ENCODE measurements around the gene NR2F2. TPM values are rescaled to one million over a fixed set of nuclear protein-coding genes. Genes with fewer than 3 reads are reported as not detected.
A peak's percentile ranks its signal among the peaks of the same experiment; 100 is the strongest.

Gene NR2F2
- total RNA-seq, 1 donor from 2014 or later, result 135 TPM

GRCh38 chr15:96325541-96326327 lies 4.8 kb upstream of the NR2F2 start:
- TF ChIP-seq CTCF (conservative IDR thresholded peaks at IDR 0.05), result no peak
- Mint-ChIP-seq H3K27ac (peak overlapping the region; percentile 98), H3K4me3 (peak overlapping the region; percentile 96), H3K4me1 (ENCODE audit: unreplicated experiment) (peaks cover 42% of the 10 kb centered on the region), H3K36me3 (peaks cover 3% of the 10 kb centered on the region), H3K27me3 (peaks cover 34% of the 10 kb centered on the region), H3K9me3 (no peaks in the 10 kb centered on the region)
- no peak for DNase-seq (ENCODE audit: extremely low spot score, unreplicated experiment)

DNA sequence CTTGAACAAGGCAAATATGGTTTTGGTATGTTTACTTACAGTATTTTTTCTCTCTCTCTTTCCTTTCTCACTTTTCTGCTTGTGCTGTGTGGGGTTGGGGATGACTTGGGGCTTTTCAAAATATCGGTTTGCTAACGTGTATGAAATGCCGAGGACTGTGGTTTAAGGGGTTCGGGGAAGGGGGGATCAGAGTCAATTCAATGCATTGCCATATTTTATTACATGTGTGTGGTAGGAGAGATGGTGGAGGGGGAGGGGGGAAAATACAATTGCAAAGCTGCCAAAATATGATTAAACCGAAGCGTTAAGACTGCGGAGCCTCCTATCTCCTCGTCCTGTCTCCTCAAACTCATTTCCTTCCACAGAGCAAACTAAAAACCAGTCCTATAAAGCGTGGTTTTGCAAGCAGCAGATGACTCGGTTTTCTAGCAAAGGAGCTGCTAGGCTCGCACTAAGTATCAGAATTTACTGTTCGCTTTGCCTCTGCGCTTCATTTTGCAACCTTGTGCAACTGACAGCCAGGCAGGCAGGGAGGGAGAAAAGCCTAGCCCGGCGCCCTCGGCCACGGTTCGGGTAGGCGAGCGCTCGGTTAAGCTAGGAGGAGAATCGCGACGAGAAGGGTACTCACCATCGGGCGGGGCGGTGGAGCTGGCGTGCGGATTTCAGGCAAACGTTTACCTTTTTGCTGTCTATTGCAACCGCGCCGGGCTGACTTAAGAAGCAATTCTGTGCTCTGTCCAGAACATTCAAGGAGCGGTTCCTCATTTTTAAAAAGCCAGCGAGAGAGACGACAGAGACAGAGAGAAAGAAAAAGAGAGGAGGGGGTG lies 4.0 kb upstream of the NR2F2 start:
- no peaks in the 10 kb centered on the region for H3K9me3 Mint-ChIP-seq
- H3K27me3 Mint-ChIP-seq, result peaks cover 33% of the 10 kb centered on the region
- no peak for DNase-seq (ENCODE audit: extremely low spot score, unreplicated experiment)
- peaks cover 4% of the 10 kb centered on the region for H3K36me3 Mint-ChIP-seq
- peak overlapping the region; percentile 96 for H3K4me3 Mint-ChIP-seq
- no peak for TF ChIP-seq CTCF (conservative IDR thresholded peaks at IDR 0.05)
- peak overlapping the region; percentile 98 for H3K27ac Mint-ChIP-seq
- peaks cover 42% of the 10 kb centered on the region for H3K4me1 Mint-ChIP-seq (ENCODE audit: unreplicated experiment)

DNA sequence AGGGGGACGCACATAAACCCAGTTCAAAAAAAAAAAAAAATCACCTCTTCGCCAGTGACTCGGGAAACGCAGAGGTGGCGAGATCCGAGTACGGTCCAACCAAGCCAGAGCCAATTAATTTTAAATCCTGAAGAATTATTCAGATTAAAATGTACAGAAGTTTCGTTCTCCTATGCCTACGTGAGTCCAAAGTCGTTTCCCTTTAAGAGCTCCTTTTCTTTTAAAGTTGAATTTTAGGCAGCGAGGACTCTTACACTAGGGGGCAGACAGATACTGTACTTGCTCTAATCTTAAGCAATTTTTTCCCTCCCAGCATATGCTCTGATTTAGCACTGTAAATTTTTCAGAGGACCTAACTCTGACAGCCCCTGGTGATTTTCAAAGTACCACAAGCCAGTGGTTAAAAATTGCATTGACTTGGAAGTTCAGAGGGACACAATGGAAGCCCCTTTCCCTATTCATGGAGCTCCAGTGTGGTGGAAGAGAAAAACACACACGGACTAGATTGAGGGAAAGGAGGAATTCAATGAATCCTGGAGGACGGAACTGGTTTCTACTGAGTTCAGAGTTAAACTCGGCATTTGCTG lies 3.3 kb upstream of the NR2F2 start:
- peak overlapping the region; percentile 96 for H3K4me3 Mint-ChIP-seq
- peaks cover 6% of the 10 kb centered on the region for H3K36me3 Mint-ChIP-seq
- TF ChIP-seq CTCF (conservative IDR thresholded peaks at IDR 0.05), result peak; percentile 76
- peaks cover 32% of the 10 kb centered on the region for H3K27me3 Mint-ChIP-seq
- no peaks in the 10 kb centered on the region for H3K9me3 Mint-ChIP-seq
- no peak for DNase-seq (ENCODE audit: extremely low spot score, unreplicated experiment)
- peaks cover 40% of the 10 kb centered on the region for H3K4me1 Mint-ChIP-seq (ENCODE audit: unreplicated experiment)
- peak overlapping the region; percentile 98 for H3K27ac Mint-ChIP-seq

GRCh38 chr15:96328181-96328876 lies 2.2 kb upstream of the NR2F2 start:
- no peak for DNase-seq (ENCODE audit: extremely low spot score, unreplicated experiment)
- Mint-ChIP-seq H3K27me3 (peaks cover 31% of the 10 kb centered on the region), H3K27ac (peak overlapping the region; percentile 98), H3K4me3 (peak overlapping the region; percentile 96), H3K9me3 (no peaks in the 10 kb centered on the region), H3K36me3 (peaks cover 12% of the 10 kb centered on the region), H3K4me1 (ENCODE audit: unreplicated experiment) (peaks cover 33% of the 10 kb centered on the region)
- TF ChIP-seq CTCF (conservative IDR thresholded peaks at IDR 0.05), result no peak

DNA sequence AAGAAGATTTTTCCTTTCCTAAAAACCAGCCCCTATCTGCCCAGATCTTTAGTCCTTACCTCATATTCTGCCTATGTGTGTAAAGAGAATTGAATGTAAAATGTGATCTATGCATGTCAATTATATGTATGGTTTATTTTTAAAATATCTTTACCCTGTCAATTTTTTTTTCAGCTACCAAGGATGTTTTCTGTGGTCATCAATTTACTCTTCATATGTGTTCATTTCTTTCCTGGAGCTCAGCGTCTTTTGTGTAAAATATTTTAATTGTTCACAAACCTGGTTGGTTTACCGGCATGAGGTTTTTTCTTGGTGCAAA lies 1.7 kb upstream of the NR2F2 start:
- TF ChIP-seq CTCF (conservative IDR thresholded peaks at IDR 0.05), result no peak
- Mint-ChIP-seq H3K9me3 (no peaks in the 10 kb centered on the region), H3K27ac (peak overlapping the region; percentile 98), H3K36me3 (peaks cover 17% of the 10 kb centered on the region), H3K4me3 (peak overlapping the region; percentile 96), H3K27me3 (peaks cover 35% of the 10 kb centered on the region), H3K4me1 (ENCODE audit: unreplicated experiment) (peaks cover 30% of the 10 kb centered on the region)
- no peak for DNase-seq (ENCODE audit: extremely low spot score, unreplicated experiment)
